SKM-1 treated with dmso at 0.1 percent for 144 hours (cell line): ENCODE data around the gene CPT1C.
"Not testable (repeated sequence)": the region's sequence is repeated elsewhere in the genome, so short reads cannot be mapped to it uniquely, and the experiment has no call there.

Experiments
- DNase-seq: peaks from one replicate; lab custom pipeline; 2025; ENCODE audit not compliant: unreplicated experiment; lab: John Stamatoyannopoulos, UW

CPT1C gene

DNA sequence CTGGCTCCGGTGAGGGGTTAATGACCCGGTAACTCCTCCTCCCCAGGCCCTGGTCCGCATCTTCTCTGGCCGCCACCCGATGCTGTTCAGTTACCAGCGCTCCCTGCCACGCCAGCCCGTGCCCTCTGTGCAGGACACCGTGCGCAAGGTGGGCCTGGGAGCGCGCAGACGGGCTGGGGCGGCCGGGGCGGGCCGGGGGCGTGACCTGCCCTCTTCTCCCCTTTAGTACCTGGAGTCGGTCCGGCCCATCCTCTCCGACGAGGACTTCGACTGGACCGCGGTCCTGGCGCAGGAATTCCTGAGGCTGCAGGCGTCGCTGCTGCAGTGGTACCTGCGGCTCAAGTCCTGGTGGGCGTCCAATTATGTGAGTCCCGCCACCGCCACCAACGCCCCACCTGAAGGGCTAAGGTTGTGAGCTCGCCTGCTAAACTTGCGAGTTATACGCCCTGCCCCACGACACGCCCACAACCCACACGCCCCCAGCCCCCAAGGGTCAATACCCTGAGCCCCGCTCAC is 10.4 kb downstream of the CPT1C start:
- no peak for DNase-seq

DNA sequence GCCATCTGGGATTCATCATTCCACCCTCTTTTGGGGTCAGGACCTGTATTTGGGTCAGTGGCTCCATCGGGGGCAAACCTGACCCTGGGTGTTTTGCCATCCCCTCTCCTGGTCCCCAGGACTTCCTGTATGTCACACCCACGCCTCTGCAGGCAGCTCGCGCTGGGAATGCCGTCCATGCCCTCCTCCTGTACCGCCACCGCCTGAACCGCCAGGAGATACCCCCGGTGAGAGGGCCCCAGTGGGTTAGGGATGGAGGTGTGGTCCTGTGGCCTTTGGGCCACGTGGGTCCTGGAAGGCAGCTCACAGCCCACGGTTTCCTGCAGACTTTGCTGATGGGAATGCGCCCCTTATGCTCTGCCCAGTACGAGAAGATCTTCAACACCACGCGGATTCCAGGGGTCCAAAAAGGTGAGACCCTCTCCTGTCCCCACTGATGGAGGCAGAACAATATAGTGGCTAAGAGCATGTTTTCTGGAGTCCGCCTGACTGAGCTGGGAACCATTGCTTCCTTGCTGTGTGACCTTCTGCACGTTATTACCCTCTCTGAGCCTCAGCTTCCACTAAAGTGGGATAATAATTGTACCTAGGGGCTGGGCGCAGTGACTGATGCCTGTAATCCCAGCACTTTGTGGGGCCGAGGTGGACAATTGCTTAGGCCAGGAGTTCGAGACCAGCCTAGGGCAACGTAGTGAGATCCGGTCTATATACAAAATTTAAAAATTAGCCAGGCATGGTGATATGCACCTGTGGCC is 14.1 kb downstream of the CPT1C start:
- no peak for DNase-seq

DNA sequence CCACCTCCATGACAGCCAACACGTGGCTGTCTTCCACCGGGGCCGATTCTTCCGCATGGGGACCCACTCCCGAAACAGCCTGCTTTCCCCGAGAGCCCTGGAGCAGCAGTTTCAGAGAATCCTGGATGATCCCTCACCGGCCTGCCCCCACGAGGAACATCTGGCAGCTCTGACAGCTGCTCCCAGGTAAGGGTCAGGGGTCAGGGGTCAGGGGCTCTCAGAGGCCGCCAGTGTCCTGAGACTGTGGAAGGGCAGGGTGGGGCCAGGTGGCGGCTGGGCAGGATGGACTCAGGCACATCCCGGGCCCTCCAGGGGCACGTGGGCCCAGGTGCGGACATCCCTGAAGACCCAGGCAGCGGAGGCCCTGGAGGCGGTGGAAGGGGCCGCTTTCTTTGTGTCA is 15.0 kb downstream of the CPT1C start:
- no peak for DNase-seq

DNA sequence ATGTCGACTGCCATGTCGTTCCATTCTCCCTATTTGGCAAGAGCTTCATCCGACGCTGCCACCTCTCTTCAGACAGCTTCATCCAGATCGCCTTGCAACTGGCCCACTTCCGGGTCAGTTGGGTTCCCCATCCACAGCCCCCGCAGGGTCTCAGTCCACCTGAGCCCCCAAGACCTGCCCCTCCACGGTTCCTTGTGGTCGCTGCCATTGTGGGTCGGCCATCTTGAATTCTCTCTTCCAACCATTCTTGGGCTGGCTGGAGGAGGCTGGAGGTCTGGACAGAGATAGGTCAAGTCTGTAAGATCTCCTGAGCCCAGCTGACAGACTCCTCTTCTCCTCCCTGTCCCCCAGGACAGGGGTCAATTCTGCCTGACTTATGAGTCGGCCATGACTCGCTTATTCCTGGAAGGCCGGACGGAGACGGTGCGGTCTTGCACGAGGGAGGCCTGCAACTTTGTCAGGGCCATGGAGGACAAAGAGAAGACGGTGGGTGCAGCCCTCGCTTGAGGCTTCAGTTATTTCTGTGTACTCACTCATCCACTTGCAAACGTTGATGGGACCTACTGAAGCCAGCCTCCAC is 19.5 kb downstream of the CPT1C start:
- DNase-seq = no peak

DNA sequence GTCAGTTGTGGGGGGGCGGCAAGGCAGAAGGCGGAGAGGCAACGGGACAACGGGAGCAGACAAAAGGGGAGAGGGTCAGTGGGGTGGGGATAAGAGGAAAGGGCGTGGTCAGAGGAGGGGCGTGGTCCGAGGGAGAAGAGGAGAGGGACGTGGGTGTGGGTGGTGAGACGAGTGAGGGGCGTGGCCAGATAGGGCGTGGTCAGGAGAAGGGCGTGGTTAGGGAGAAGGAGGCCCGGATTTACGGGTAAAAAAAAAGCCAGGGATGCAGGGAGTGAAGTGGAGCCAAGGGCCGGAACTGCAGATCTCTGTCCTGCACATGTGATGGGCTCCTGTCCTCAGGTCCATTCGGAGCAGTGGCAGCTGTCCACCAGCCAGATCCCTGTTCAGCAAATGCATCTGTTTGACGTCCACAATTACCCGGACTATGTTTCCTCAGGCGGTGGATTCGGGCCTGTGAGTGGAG is 21.5 kb downstream of the CPT1C start:
- no peak for DNase-seq

DNA sequence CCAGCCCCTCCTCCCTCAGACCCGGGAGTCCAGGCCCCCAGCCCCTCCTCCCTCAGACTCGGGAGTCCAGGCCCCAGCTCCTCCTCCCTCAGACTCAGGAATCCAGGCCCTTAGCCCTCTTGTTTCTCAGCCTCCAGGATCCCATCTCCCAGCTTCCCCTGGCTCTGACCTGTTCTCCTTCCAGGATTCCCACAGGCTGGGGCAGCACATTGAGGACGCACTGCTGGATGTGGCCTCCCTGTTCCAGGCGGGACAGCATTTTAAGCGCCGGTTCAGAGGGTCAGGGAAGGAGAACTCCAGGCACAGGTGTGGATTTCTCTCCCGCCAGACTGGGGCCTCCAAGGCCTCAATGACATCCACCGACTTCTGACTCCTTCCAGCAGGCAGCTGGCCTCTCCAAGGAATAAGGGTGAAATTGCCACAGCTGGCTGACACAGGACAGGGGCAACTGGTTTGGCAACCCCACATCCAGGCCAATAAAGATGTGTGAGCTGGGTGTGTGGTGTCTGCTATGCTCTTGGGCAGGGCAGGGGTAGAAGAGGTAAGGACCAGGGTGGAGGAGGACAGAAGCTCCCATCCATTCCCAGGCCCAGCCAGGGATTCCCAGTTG is 22.4 kb downstream of the CPT1C start:
- DNase-seq = no peak

DNA sequence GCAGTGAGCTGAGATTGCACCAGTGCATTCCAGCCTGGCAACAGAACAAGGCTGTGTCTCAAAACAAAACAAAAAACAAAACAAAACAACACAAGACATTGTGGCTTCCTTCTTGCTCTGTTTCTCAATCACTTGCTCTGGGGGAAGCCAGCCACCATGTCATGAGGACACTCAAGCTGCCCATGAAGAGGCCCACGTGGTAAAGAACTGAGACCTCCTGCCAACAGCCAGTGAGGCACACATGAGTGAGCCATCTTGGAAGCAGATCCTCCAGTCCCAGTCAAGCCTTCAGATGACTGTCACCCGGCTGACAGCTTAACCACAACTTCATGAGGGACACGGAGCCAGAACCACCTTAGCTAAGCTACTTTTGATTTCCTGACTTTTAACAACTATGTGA is 25.2 kb downstream of the CPT1C start:
- no peak for DNase-seq

DNA sequence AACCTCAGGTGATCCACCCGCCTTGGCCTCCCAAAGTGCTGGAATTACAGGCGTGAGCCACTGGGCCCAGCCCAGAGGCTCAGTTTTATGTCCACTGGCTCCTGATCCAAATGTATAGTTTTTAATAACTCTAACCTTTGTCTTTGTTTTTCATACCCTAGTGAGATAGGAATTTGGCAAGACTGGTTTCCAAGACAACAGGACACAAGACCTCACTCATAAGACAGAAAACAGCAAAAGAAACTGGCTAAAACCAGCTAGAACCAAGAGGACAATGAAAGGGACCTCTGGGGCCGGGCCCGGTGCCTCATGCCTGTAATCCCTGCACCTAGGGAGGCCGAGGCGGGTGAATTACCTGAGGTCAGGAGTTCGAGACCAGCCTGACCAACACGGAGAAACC is 27.6 kb downstream of the CPT1C start:
- no peak for DNase-seq

DNA sequence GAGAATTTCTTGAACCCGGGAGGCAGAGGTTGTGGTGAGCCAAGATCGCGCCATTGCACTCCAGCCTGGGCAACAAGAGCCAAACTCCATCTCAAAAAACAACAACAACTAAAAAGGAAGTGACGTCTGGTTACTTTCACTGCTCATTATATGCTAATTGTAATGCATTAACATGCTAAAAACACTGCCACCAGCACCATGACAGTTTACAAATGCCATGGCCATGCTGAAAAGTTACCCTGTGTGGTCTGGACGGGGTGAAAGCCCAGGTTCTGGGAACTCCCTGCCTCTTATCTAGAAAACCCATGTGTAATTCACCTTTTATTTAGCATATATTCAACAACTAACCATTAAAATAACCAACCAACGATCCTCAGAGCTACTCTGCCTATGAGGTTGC is 28.1 kb downstream of the CPT1C start:
- no peak for DNase-seq

DNA sequence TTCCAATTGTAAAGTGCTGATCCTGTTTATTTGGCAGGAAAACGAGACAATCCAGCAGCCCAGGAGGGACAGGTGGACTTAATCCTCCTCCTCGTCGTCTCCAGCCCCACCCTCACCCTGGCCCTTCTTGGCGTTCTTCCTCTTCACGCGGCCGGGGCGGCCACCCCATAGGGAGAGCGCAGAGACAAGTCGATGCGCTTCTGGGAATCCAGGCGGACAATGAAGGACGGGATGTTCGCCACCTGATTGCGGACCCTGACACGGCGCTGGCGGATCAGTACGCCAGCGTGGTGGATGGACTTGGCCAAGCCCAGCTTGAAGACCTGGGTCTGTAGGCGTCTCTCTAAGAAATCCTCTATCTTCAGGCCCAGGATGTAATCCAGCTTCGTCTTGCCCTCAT is 28.5 kb downstream of the CPT1C start:
- DNase-seq = not testable (repeated sequence)

DNA sequence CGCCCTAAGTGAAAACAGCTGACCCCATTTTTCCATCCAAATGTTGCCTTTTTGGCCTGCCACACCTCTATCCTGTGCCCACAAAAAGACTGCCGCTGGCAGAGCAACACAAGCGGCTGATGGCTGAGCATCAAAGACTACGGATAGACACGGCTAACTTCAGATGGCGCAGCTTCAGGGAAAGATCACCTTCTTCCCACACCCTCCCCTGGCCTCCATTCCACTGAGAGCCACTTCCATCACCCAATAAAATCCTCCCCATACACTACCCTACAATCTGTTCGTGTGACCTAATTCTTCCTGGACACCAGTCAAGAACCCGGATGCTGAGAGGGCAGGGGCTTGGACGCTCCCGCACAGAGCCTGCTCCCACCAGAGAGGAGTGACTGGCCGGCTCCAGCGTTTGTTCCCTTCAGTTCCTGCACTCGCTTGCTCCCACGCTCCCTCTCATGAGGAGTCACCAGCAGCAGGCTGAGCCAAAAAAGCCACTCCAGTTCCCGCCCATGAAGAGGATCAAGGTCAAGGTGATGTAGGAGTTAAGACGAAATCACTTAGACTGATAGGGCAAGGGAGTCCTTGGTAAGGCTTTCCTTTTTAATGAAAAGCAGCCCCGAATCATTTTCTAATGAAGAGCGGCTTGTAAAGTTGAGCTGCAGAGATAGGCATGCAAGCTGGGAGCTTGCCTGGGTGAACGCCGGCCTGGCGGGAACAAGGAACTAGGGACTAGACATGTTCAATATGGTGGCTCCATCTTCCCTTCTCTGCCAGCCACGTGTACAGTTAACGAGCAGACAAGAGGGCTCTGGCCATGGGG is 36.5 kb downstream of the CPT1C start:
- no peak for DNase-seq

DNA sequence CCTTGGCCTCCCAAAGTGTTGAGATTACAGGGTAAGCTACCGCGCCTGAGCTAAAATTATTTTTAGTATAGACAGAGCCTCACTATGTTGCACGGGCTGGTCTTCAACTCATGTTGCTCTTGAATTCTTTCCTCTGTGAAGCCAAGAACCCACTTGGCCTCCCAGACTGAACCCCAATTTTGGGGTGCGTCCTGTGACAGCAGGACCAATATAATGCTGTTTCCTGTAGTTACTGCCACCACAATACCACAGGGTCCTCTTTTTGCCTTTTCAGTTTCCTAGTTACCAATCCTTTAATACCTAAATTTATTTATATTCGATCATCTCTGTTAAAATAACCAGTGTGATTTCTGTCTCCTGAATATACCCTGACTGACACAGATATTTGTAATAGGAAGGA is 39.2 kb downstream of the CPT1C start:
- DNase-seq = no peak

DNA sequence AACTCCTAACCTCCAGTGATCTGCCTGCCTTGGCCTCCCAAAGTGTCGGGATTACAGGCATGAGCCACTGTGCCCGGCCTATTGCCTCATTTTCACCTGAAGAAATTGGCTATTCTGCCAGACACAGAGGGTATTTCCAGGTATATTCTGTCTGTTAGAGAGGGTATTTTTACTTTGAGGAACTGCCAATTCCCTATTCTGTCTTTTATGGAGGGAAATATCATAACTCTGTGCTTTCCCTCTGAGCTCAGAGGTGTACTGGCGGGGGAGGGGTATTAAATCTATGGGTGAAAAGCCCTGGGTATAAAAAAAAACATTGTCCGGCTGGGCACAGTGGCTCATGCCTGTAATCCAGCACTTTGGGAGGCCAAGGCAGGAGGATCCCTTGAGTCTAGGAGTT is 47.4 kb downstream of the CPT1C start:
- no peak for DNase-seq

DNA sequence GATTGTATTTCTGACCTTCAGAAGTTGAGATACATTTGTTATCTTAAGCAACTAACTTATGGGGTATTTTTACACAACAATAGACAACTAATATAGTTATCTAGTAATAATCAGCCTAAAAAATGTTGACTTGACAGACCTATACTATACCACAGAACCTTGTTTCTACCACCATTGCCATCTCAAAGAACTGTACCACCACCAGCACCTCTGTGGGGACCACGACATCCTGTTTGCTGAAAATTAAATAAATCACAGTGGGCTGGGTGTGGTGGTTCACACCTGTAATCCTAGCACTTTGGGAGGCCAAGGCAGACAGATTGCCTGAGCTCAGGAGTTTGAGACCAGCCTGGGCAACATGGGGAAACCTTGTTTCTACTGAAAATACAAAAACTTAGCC is 48.2 kb downstream of the CPT1C start:
- DNase-seq = no peak

DNA sequence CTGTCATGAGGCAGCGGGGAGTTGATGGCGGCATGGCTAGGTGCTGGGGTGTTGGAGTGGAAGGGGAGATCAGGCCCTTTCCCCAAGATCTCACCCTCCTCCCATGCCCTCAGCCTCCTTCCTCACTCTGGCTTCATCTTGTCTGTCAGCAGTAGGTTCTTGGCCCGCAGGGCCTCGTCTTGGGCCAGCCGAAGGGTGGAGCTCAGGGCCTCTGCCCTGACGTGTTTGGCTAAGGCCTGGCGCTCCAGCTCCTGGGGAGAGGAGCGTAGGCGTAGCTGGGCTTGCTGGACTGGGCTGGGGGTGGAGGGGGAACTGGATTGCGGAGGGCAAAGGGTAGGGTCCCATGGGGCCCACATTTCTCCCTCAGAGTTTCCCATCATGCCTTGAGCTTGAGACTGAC is 49.0 kb downstream of the CPT1C start:
- DNase-seq = no peak

DNA sequence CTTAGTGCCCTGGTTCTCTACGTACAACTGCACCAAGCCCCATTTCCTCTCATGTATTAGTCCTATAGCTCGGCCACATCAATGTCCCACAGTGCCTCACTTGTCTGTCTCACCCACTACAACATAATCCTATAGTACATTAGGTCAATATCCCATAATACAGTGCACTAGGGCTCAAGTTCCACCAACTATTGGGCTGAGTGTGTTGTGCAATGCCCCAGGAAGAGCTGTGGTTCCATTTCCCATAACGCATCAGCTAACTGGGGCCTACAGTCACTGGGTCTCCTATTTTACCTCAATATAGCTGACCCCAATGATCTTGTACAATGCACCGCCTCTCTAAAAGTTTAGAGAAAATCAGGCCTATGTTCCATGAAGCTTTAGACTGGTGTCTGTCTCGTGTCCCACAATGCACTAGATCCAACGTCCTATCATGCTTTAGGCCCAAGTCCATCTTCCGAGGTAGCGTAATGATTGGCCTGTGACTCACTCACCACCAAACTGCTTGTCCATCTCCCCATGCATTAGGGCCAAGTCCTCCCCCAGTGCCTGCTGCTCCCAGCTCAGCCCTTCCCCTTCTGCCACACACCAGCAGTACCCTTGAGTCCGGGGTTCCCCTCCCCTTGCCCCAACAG is 50.4 kb downstream of the CPT1C start:
- DNase-seq = no peak

DNA sequence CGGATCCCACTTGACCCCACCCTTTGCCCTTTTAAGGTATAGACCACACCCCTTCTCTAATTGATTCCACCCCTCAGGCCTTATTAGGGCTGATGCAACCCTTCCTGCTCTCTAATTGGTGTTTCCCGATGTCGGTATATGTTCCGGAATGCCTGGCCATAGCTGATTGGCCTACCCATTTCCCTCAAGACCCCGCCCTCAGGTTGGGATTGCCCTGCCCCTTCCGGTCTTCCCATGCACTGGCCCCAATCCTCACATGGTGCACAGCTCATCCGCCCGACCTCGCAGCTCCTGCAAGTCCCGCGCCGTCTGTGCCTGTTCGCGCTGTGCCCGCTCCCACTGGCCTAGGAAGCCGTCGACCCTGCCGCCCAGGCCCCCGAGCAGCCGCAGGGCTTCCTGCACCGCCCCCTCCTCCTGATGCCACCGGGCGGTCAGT is 54.0 kb downstream of the CPT1C start:
- no peak for DNase-seq

DNA sequence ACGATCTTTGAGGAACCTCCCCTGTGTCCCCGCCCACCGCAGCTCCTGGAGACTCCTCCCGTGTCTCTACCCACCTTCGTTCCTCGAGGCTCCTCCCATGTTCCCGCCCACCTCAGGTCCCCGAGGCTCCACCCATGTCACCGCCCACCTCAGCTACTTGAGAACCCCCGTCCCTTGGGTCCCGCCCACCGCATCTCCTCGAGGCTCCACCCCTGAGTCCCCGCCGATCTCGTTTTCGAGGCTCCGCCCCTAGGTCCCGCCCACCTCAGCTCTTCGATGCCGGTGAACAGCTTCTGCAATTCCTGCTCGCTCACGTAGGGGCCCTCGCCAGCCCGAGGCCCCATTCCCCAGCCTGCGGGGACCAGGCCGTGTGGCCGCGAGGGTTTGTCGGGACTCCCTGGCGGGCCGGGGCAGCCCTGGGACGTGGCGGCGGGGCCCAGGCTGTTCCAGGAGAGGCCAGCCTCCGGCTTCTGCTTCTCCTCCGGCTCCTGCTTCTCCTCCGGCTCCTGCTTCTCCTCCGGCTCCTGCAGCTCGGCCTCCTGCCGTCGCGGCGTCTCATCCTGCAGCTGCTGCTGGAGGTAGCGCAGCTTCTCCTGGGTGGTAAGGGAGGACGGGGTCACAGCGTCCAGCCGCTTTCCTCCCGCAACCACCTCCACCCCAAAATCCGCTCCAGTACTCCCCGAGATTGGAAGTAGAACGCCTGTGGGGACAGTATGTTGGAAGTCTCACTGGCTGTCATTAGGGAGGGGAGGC is 55.5 kb downstream of the CPT1C start:
- no peak for DNase-seq

DNA sequence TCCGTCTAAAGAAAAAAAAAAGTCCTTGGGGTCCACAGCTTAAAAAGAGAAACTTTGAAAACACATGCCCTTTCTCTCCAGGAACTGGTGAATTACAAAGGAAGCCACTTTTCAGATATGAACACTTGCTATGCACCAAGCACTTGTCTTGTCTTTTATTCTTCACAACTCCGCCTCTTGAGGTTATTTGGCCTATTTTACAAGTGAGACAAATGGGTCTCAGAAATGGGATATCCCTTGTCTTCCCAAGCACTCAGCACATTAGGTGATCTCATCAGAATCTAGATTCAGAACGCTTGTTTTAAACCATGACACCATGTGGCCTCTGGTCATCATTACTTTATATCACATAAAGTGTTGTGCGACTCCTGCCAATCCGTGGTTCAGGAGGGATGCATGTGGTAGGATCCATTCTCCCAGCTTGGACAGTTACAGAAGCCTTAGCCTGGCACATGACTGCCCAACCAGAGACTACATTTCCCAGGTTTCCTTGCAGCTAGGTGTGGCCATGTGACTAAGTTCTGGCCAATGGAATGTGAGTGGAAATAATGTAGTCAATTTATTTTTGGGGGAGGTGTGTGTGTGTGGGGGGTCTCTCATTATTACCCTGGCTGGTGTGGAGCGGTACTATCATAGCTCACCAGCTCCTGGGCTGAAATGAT is 58.3 kb downstream of the CPT1C start:
- DNase-seq = no peak

DNA sequence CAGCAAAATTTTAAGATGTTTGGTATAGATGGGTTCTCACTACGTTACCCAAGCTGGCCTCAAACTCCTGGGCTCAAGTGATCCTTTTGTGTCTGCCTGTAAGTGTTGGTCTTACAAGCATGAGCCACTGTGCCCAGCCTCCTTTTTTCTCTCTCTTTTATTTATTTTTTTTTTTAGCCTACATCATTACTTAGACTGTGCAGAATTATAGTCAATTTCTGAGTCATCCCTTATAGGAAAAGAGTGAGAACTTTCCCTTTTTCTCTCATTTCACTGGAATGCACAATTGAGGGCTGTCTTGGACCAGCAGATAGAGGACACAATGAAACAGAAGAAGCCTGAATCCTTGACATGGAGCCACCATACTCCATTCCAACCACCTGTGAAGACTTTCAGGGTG is 58.9 kb downstream of the CPT1C start:
- DNase-seq = no peak
